Measurements from ENCODE around the gene RAB3B. TPM values are rescaled to one million over a fixed set of nuclear protein-coding genes. Genes with fewer than 3 reads are reported as not detected.

RAB3B gene
- total and polyA plus RNA-seq, 2 of the 4 experiments (the other 2 are of a cell fraction), result 33.6 to 78.5 TPM

DNA sequence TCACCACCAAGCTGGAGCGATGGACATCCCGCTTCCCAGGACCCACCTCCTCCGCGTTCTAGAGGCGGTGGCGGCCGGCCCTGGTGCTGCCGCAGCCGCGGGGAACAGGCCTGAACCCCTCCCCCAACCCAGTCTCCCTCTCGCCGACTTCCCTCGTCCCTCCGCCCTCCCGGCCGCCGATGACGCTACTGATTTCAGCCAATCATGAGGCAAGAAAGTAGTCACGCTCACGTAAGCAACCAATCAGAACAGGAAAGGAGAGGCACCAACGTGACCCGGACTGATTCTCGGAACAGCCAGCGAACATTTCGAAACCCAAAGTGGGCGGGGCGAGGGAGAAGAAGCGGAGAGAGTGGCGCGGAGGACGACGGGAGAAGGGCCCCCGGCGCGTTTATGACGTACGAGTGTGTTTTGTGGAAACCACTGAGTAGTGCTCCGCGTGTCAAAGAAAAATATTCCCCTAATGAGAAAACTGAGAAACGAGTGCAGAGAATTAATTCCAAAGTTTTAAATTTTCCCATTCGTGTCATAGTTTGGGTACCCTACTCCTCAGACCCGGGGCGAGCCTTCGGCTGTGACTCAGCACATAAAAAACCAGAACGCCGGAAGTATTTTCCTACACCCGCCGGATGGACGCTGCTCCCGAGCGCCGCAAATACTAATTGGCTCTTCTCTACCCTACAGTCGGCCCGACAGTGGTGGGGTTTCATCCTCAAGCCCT, 111.7 kb downstream of the RAB3B start, which contains the start of gene NRDC (continued):
- TF ChIP-seq, protein P1, sequence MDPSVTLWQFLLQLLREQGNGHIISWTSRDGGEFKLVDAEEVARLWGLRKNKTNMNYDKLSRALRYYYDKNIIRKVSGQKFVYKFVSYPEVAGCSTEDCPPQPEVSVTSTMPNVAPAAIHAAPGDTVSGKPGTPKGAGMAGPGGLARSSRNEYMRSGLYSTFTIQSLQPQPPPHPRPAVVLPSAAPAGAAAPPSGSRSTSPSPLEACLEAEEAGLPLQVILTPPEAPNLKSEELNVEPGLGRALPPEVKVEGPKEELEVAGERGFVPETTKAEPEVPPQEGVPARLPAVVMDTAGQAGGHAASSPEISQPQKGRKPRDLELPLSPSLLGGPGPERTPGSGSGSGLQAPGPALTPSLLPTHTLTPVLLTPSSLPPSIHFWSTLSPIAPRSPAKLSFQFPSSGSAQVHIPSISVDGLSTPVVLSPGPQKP (IDR thresholded peaks at IDR 0.05; ENCODE audit: borderline replicate concordance, low read depth, low read length), result no peak
- TF ChIP-seq POLR2A (IDR thresholded peaks at IDR 0.05; ENCODE audit: low read depth, low read length), result peak; percentile 88

DNA sequence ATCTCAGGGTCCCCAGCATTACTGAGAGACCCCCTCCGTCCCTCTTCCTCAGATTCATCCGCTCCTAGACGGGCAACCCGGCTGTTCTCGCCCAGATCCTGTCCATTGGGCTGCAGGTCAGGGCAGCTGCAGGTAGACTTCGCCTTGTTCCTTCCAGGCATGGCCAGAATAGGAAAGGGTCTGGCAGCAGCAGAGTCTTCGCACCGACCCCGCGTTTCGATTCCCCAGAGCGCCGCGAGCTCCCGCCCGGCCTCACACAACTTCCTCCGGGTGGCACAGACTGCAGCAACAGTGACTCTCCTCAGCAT, 112.2 kb downstream of the RAB3B start:
- Histone ChIP-seq H2AFZ (replicated peaks; ENCODE audit: low read length, poor library complexity) (peak overlapping the region; percentile 94), H3K4me3 (ENCODE audit: insufficient read depth, low read depth, low read length) (peak overlapping the region; percentile 83), H2AK5ac (ENCODE audit: low read depth, low read length) (peak overlapping the region; percentile 78), H3K36me3 (ENCODE audit: control insufficient read depth, insufficient read depth, low read length) (peaks cover 5% of the 10 kb centered on the region; the same call in 1 of the 2 replicates), H3K9me3 (ENCODE audit: control insufficient read depth, insufficient read depth, low read length) (no peaks in the 10 kb centered on the region), H3K4ac (ENCODE audit: low read depth, low read length) (peak overlapping the region; percentile 94), H3K9me1 (ENCODE audit: insufficient read depth, low read length) (peaks cover 6% of the 10 kb centered on the region), H4K8ac (ENCODE audit: low read depth in 2 of 2, low read length in 2 of 2) (peak overlapping the region; percentile 75 to 83), H2BK120ac (ENCODE audit: low read depth, low read length) (peak overlapping the region; percentile 64; the same call in 1 of the 2 replicates), H3K23ac (ENCODE audit: low read depth, low read length) (peak overlapping the region; percentile 89), H2BK20ac (ENCODE audit: low read depth, low read length) (no peak overlapping the region), H3K56ac (ENCODE audit: extremely low read depth, insufficient read depth, low read length) (peak overlapping the region; percentile 84), H3K18ac (ENCODE audit: low read depth, low read length) (peak overlapping the region; percentile 83), H3K14ac (replicated peaks; ENCODE audit: low read depth, low read length) (peak overlapping the region; percentile 88), H4K5ac (ENCODE audit: low read depth, low read length) (peak overlapping the region; percentile 81), H2BK15ac (ENCODE audit: low read depth, low read length) (peak overlapping the region; percentile 39; the same call in 1 of the 3 replicates), H3K27ac (ENCODE audit: insufficient read depth, low read length) (peak overlapping the region; percentile 95), H3K27me3 (ENCODE audit: control insufficient read depth, insufficient read depth, low read length) (no peaks in the 10 kb centered on the region), H3K4me2 (ENCODE audit: low read depth, low read length) (peak overlapping the region; percentile 81), H3K9ac (ENCODE audit: low read depth, low read length) (peak overlapping the region; percentile 96), H2AK9ac (replicated peaks; ENCODE audit: low read depth, low read length, poor library complexity) (peak overlapping the region; percentile 97), H2BK5ac (ENCODE audit: low read depth, low read length, poor library complexity, severe bottlenecking) (peak overlapping the region; percentile 93), H4K91ac (ENCODE audit: insufficient read depth, low read depth, low read length) (peak overlapping the region; percentile 89), H3K79me1 (ENCODE audit: low read depth in 1 of 2, low read length in 2 of 2) (peaks cover 2 to 39% of the 10 kb centered on the region in 2 experiments; a peak in 3 of 4 replicates), H4K20me1 (ENCODE audit: insufficient read depth, low read length) (peaks cover 27% of the 10 kb centered on the region), H3K4me1 (ENCODE audit: control insufficient read depth, insufficient read depth, low read length) (peaks cover 3% of the 10 kb centered on the region; the same call in 1 of the 2 replicates)
- TF ChIP-seq MAFK (IDR thresholded peaks at IDR 0.05; ENCODE audit: low read depth, low read length) (no peak), CHD1 (IDR thresholded peaks at IDR 0.05; ENCODE audit: low read depth, low read length) (peak; percentile 29; the same call in 1 of the 2 replicates), MXI1 (IDR thresholded peaks at IDR 0.05; ENCODE audit: borderline replicate concordance, low read depth, low read length) (no peak), POLR2A (IDR thresholded peaks at IDR 0.05; ENCODE audit: low read depth, low read length) (no peak), RCOR1 (IDR thresholded peaks at IDR 0.05; ENCODE audit: insufficient replicate concordance, low read length) (no peak), RAD21 (IDR thresholded peaks at IDR 0.05; ENCODE audit: low read length) (no peak; the same call in 1 of the 2 replicates), RFX5 (IDR thresholded peaks at IDR 0.05; ENCODE audit: low read depth, low read length) (no peak), MAZ (IDR thresholded peaks at IDR 0.05; ENCODE audit: borderline replicate concordance, low read depth, low read length) (no peak)
- BruUV-seq (replicated peaks), result TSS peak; percentile 77
- ATAC-seq (ENCODE audit: low read depth) (peak; percentile 27), DNase-seq (no peak)
- intact Hi-C loops (cut with micrococcal nuclease), result no loop called here
- ChIA-PET CTCF (no interaction called here), POLR2A (ENCODE audit: unreplicated experiment) (no interaction called here)
- dilution Hi-C loops (cut with HindIII; ENCODE audit: low sequenced_read_pairs, unreplicated experiment), result no loop called here
- in situ Hi-C loops (cut with MboI; ENCODE audit: low sequenced_read_pairs), result loop anchor here (25.0 kb wide), 1 partner anchor 409 kb away; no protein-coding TSS in a partner anchor
- WGBS, 2 experiments (ENCODE audit: extremely low coverage in 2 of 2, insufficient read length in 1 of 2), result 2% methylated on average over 13 of the region's 17 CpGs; no CpG with 5 or more reads in 1 of the 2 experiments

Data from IMR-90 (cell line).